Liver (tissue), 9 donors: ENCODE data around the gene ABLIM2. TPM values are rescaled to one million over a fixed set of nuclear protein-coding genes. Genes with fewer than 3 reads are reported as not detected.

Source experiments
- DNase-seq: peaks from one replicate; pipeline ENCODE4 v3.0.0-alpha.2; 2017; ENCODE audit warnings: low spot score
- H3K27ac ChIP-seq, 2 donors: one replicate each; pipeline ENCODE4 v1.7.0; 2013; ENCODE audit warnings: inconsistent platforms in 2 of 2, low read length in 2 of 2, control low read depth in 1 of 2, low read depth in 1 of 2, mild to moderate bottlenecking in 1 of 2
- H3K27me3 ChIP-seq, 4 donors: one replicate each; pipeline versions ENCODE4 v1.6.1 to v1.7.0; 2013; ENCODE audit warnings: low read length in 3 of 4, inconsistent platforms in 1 of 4, mild to moderate bottlenecking in 1 of 4, moderate library complexity in 1 of 4; ENCODE audit not compliant: control insufficient read depth in 4 of 4, insufficient read depth in 4 of 4
- H3K36me3 ChIP-seq, 4 donors: one replicate each; pipeline versions ENCODE4 v1.6.1 to v1.7.0; 2013; ENCODE audit warnings: low read length in 3 of 4, mild to moderate bottlenecking in 3 of 4, low read depth in 1 of 4, moderate library complexity in 1 of 4; ENCODE audit not compliant: control insufficient read depth in 4 of 4, insufficient read depth in 3 of 4
- H3K4me1 ChIP-seq, 4 donors: one replicate each; pipeline versions ENCODE4 v1.6.1 to v1.7.0; 2013; ENCODE audit warnings: low read length in 3 of 4, mild to moderate bottlenecking in 3 of 4, moderate library complexity in 1 of 4; ENCODE audit not compliant: control insufficient read depth in 4 of 4, insufficient read depth in 4 of 4
- H3K4me3 ChIP-seq, 3 donors: one replicate each; pipeline versions ENCODE4 v1.6.1 to v1.7.0; 2013; ENCODE audit warnings: low read length in 3 of 3, control low read depth in 1 of 3, low read depth in 1 of 3, mild to moderate bottlenecking in 1 of 3
- H3K9ac ChIP-seq, 2 donors: one replicate each; pipeline ENCODE4 v1.7.0; 2013; ENCODE audit warnings: low read length in 2 of 2, mild to moderate bottlenecking in 2 of 2, moderate library complexity in 2 of 2, control low read depth in 1 of 2, low read depth in 1 of 2
- H3K9me3 ChIP-seq, 4 donors: one replicate each; pipeline versions ENCODE4 v1.6.1 to v1.7.0; 2013; ENCODE audit warnings: low read length in 3 of 4; ENCODE audit not compliant: control insufficient read depth in 4 of 4
- ATF3 ChIP-seq: IDR thresholded peaks from 2 replicates; pipeline ENCODE4 v1.6.1; 2016; ENCODE audit warnings: antibody characterized with exemption
- CTCF ChIP-seq: fragments of 150-350 bp; IDR thresholded peaks from 2 replicates; pipeline ENCODE4 v1.5.1; 2017; ENCODE audit warnings: improper control_type of control experiment, low read depth, low read length; ENCODE audit not compliant: missing input control
- HNF4A ChIP-seq, 2 donors: conservative IDR thresholded peaks; 2 replicates each; pipeline ENCODE4 v1.6.1; 2016; ENCODE audit warnings: antibody characterized with exemption in 2 of 2, mild to moderate bottlenecking in 2 of 2
- HNF4G ChIP-seq: IDR thresholded peaks from 2 replicates; pipeline ENCODE4 v1.6.1; 2016; ENCODE audit warnings: antibody characterized with exemption
- NR2F2 ChIP-seq: IDR thresholded peaks from 2 replicates; pipeline ENCODE4 v1.6.1; 2016; ENCODE audit warnings: antibody characterized with exemption
- REST ChIP-seq: IDR thresholded peaks from 2 replicates; pipeline ENCODE4 v1.6.1; 2016; ENCODE audit warnings: antibody characterized with exemption, mild to moderate bottlenecking
- RXRA ChIP-seq, 2 donors: IDR thresholded peaks; 2 replicates each; pipeline ENCODE4 v1.6.1; 2017 to 2018; ENCODE audit warnings: antibody characterized with exemption in 2 of 2, mild to moderate bottlenecking in 1 of 2
- YY1 ChIP-seq: IDR thresholded peaks from 2 replicates; pipeline ENCODE4 v1.6.1; 2016; ENCODE audit warnings: antibody characterized with exemption, mild to moderate bottlenecking
- WGBS: extraction: QIAGEN DNeasy Blood & Tissue Kit; methylation state at CpG from one replicate; pipeline ENCODE4 v1.1.7; 2013; 5-methylcytosine and 5-hydroxymethylcytosine counted together
- polyA plus RNA-seq, 2 donors: library from polyadenylated mRNA; stranded (reverse) in 1 of 2; unstranded in 1 of 2; fragments of 200-250 nt in 1 of 2; fragments of >200 nt in 1 of 2; fragmentation: Nextera tagmentation in 1 of 2; extraction: Ambion mirVana in 1 of 2; gene quantifications; one replicate each; pipeline versions ENCODE4 v1.2.1 to v1.2.3, GENCODE V29; 2013 to 2015
- total RNA-seq, 2 donors: library from RNA; depleted of rRNA; stranded (reverse); fragments of >200 nt; gene quantifications; one replicate each; pipeline ENCODE4 v1.2.3, GENCODE V29; 2014
- TF ChIP-seq, protein P1 (sequence below): IDR thresholded peaks from 2 replicates; pipeline ENCODE4 v1.6.1; 2016; ENCODE audit warnings: antibody characterized with exemption
- donor health status: healthy.
- donor health status: healthy.
- donor health status: healthy.
- donor health status: healthy.
- donor health status: healthy.

Gene ABLIM2
- total and polyA plus RNA-seq, 4 donors: 0.75 to 2.5 (median 0.93) TPM

- Histone ChIP-seq H3K36me3 (no peaks in the 10 kb centered on the region), H3K4me1 (no peaks in the 10 kb centered on the region), H3K9me3 (no peaks in the 10 kb centered on the region), H3K27me3 (no peaks in the 10 kb centered on the region), H3K27ac (no peak overlapping the region), H3K4me3 (no peak overlapping the region), H3K9ac (no peak overlapping the region)
- TF ChIP-seq REST (no peak), RXRA (IDR thresholded peaks at IDR 0.05) (no peak)
- 87% methylated on average over 2 of the region's 2 CpGs for WGBS
- DNase-seq: no peak
Observed at GRCh38 chr4:7980036-7980435, 178.6 kb downstream of the ABLIM2 start.

- Histone ChIP-seq H3K9ac (no peak overlapping the region), H3K27ac (no peak overlapping the region), H3K4me1 (no peaks in the 10 kb centered on the region), H3K27me3 (no peaks in the 10 kb centered on the region), H3K36me3 (no peaks in the 10 kb centered on the region), H3K4me3 (no peak overlapping the region), H3K9me3 (no peaks in the 10 kb centered on the region)
- TF ChIP-seq YY1 (no peak), NR2F2 (no peak), HNF4G (no peak), HNF4A (conservative IDR thresholded peaks at IDR 0.05) (no peak), CTCF (no peak), ATF3 (no peak)
- TF ChIP-seq, protein P1, sequence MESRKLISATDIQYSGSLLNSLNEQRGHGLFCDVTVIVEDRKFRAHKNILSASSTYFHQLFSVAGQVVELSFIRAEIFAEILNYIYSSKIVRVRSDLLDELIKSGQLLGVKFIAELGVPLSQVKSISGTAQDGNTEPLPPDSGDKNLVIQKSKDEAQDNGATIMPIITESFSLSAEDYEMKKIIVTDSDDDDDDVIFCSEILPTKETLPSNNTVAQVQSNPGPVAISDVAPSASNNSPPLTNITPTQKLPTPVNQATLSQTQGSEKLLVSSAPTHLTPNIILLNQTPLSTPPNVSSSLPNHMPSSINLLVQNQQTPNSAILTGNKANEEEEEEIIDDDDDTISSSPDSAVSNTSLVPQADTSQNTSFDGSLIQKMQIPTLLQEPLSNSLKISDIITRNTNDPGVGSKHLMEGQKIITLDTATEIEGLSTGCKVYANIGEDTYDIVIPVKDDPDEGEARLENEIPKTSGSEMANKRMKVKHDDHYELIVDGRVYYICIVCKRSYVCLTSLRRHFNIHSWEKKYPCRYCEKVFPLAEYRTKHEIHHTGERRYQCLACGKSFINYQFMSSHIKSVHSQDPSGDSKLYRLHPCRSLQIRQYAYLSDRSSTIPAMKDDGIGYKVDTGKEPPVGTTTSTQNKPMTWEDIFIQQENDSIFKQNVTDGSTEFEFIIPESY: no peak
- WGBS: 74% methylated on average over 4 of the region's 4 CpGs
- no peak for DNase-seq
Observed at GRCh38 chr4:7979652-7979968, 179.0 kb downstream of the ABLIM2 start.
